H9 (cell line): ENCODE results near the gene SSTR4. TPM values are rescaled to one million over a fixed set of nuclear protein-coding genes. Genes with fewer than 3 reads are reported as not detected.

Experiments used
- DNase-seq: peaks from one replicate; pipeline ENCODE4 v3.0.0-alpha.2; 2017
- H2AFZ ChIP-seq: one replicate; pipeline ENCODE4 v1.6.1; 2013; ENCODE audit warnings: mild to moderate bottlenecking, low read length, control low read depth, moderate library complexity
- H2AK5ac ChIP-seq: 2 replicates; pipeline ENCODE4 v1.6.1; 2013; ENCODE audit warnings: low read length, control low read depth, mixed read lengths; ENCODE audit not compliant: insufficient read length
- H2BK120ac ChIP-seq: one replicate; pipeline ENCODE4 v1.6.1; 2013; ENCODE audit warnings: low read depth, mild to moderate bottlenecking, low read length, control low read depth, inconsistent platforms; ENCODE audit not compliant: poor library complexity, severe bottlenecking
- H2BK12ac ChIP-seq: 2 replicates; pipeline ENCODE4 v1.6.1; 2013; ENCODE audit warnings: low read length, control low read depth, mixed read lengths, low read depth; ENCODE audit not compliant: insufficient read length
- H2BK15ac ChIP-seq: 2 replicates; pipeline ENCODE4 v1.6.1; 2013; ENCODE audit warnings: low read depth, low read length, control low read depth
- H2BK20ac ChIP-seq: one replicate; pipeline ENCODE4 v1.6.1; 2013; ENCODE audit warnings: low read depth, mild to moderate bottlenecking, low read length, control low read depth, inconsistent platforms; ENCODE audit not compliant: poor library complexity, severe bottlenecking
- H2BK5ac ChIP-seq: 2 replicates; pipeline ENCODE4 v1.6.1; 2013; ENCODE audit warnings: low read length, control low read depth, mixed read lengths; ENCODE audit not compliant: insufficient read length
- H3K14ac ChIP-seq: 2 replicates; pipeline ENCODE4 v1.6.1; 2013; ENCODE audit warnings: low read length, control low read depth; ENCODE audit not compliant: insufficient read depth
- H3K18ac ChIP-seq: 2 replicates; pipeline ENCODE4 v1.6.1; 2013; ENCODE audit warnings: low read depth, mild to moderate bottlenecking, mixed read lengths, low read length, control low read depth; ENCODE audit not compliant: insufficient read length
- H3K23ac ChIP-seq: 2 replicates; pipeline ENCODE4 v1.6.1; 2013; ENCODE audit warnings: low read length, control low read depth, mixed read lengths, low read depth; ENCODE audit not compliant: insufficient read length
- H3K23me2 ChIP-seq: 2 replicates; pipeline ENCODE4 v1.6.1; 2013; ENCODE audit warnings: low read depth, mild to moderate bottlenecking, mixed read lengths, low read length, control low read depth; ENCODE audit not compliant: insufficient read length, poor library complexity, severe bottlenecking
- H3K27ac ChIP-seq: 2 replicates; pipeline ENCODE4 v1.5.1; 2013; ENCODE audit warnings: low read length, control low read depth, mixed read lengths, low read depth; ENCODE audit not compliant: insufficient read length
- H3K27me3 ChIP-seq: 2 replicates; pipeline ENCODE4 v1.6.1; 2013; ENCODE audit warnings: low read length, control low read depth, inconsistent platforms; ENCODE audit not compliant: insufficient read depth
- H3K4ac ChIP-seq: 2 replicates; pipeline ENCODE4 v1.6.1; 2013; ENCODE audit warnings: low read depth, mild to moderate bottlenecking, control low read depth, inconsistent platforms, low read length, moderate library complexity
- H3K4me1 ChIP-seq: 2 replicates; pipeline ENCODE4 v1.6.1; 2013; ENCODE audit warnings: low read length, control low read depth, inconsistent platforms; ENCODE audit not compliant: insufficient read depth
- H3K4me2 ChIP-seq: 2 replicates; pipeline ENCODE4 v1.6.1; 2013; ENCODE audit warnings: low read length, control low read depth, mixed read lengths; ENCODE audit not compliant: insufficient read length, insufficient read depth
- H3K56ac ChIP-seq: 2 replicates; pipeline ENCODE4 v1.6.1; 2013; ENCODE audit warnings: low read depth, mild to moderate bottlenecking, mixed read lengths, low read length, control low read depth; ENCODE audit not compliant: insufficient read length
- H3K79me1 ChIP-seq: 2 replicates; pipeline ENCODE4 v1.6.1; 2013; ENCODE audit warnings: low read depth, mild to moderate bottlenecking, moderate library complexity, low read length, control low read depth, inconsistent platforms; ENCODE audit not compliant: insufficient read depth, poor library complexity, severe bottlenecking
- H3K79me2 ChIP-seq: 2 replicates; pipeline ENCODE4 v1.6.1; 2013; ENCODE audit warnings: low read length, control low read depth, inconsistent platforms; ENCODE audit not compliant: insufficient read depth
- H3K9ac ChIP-seq: 2 replicates; pipeline ENCODE4 v1.6.1; 2013; ENCODE audit warnings: low read length, control low read depth, mixed read lengths; ENCODE audit not compliant: insufficient read length; ENCODE audit errors: extremely low read depth
- H3K9me3 ChIP-seq: one replicate; pipeline ENCODE4 v1.6.1; 2013; ENCODE audit warnings: low read depth, low read length, inconsistent platforms; ENCODE audit not compliant: control insufficient read depth
- H3T11ph ChIP-seq: one replicate; pipeline ENCODE4 v1.6.1; 2013; ENCODE audit warnings: mild to moderate bottlenecking, low read length, control low read depth, inconsistent platforms
- H4K20me1 ChIP-seq: one replicate; pipeline ENCODE4 v1.6.1; 2013; ENCODE audit not compliant: control insufficient read depth, insufficient read length, insufficient read depth
- H4K5ac ChIP-seq: 2 replicates; pipeline ENCODE4 v1.6.1; 2013; ENCODE audit warnings: low read depth, mild to moderate bottlenecking, mixed read lengths, low read length, control low read depth; ENCODE audit not compliant: insufficient read length
- H4K8ac ChIP-seq: replicated peaks from 2 replicates; pipeline ENCODE4 v1.6.1; 2013; ENCODE audit warnings: low read length, control low read depth, mixed read lengths, low read depth; ENCODE audit not compliant: insufficient read length
- H4K91ac ChIP-seq: 2 replicates; pipeline ENCODE4 v1.6.1; 2013; ENCODE audit warnings: low read depth, mild to moderate bottlenecking, moderate library complexity, mixed read lengths, low read length, control low read depth; ENCODE audit not compliant: insufficient read length
- H3K27ac Mint-ChIP-seq, 3 experiments: 2 replicates in 2 of 3; 3 replicates in 1 of 3; pipeline ENCODE4 v1.8.0; 2020 to 2021; ENCODE audit warnings: mixed read lengths in 3 of 3, mild to moderate bottlenecking in 1 of 3, moderate library complexity in 1 of 3
- H3K27me3 Mint-ChIP-seq: 2 replicates; pipeline ENCODE4 v1.8.0; 2021; ENCODE audit warnings: low read depth, mild to moderate bottlenecking, moderate library complexity, mixed read lengths
- H3K36me3 Mint-ChIP-seq, 3 experiments: 2 replicates in 2 of 3; 3 replicates in 1 of 3; pipeline ENCODE4 v1.8.0; 2020 to 2021; ENCODE audit warnings: low read depth in 3 of 3, mixed read lengths in 3 of 3; ENCODE audit not compliant: insufficient read depth in 1 of 3
- H3K4me1 Mint-ChIP-seq, 2 experiments: 2 replicates each; pipeline ENCODE4 v1.8.0; 2020; ENCODE audit warnings: mixed read lengths in 2 of 2
- H3K4me3 Mint-ChIP-seq, 2 experiments: 2 replicates in 1 of 2; 3 replicates in 1 of 2; pipeline ENCODE4 v1.8.0; 2020 to 2021; ENCODE audit warnings: mild to moderate bottlenecking in 2 of 2, mixed read lengths in 2 of 2, moderate library complexity in 1 of 2
- H3K9me3 Mint-ChIP-seq, 2 experiments: 2 replicates in 1 of 2; 3 replicates in 1 of 2; pipeline ENCODE4 v1.8.0; 2020; ENCODE audit warnings: mild to moderate bottlenecking in 2 of 2, mixed read lengths in 2 of 2, moderate library complexity in 1 of 2
- WGBS: extraction: QIAGEN DNeasy Blood & Tissue Kit; methylation state at CpG from one replicate; pipeline ENCODE4 v1.1.7; 2013; ENCODE audit warnings: missing lambda C conversion rate, low lambda C conversion rate, mixed read lengths; ENCODE audit not compliant: insufficient read length; ENCODE audit errors: extremely low coverage; 5-methylcytosine and 5-hydroxymethylcytosine counted together
- total RNA-seq: library from RNA; stranded (reverse); gene quantifications from 2 replicates; pipeline ENCODE4 v1.2.1, GENCODE V29; 2021
- TF ChIP-seq, protein P1 (sequence below): fragments of 200-600 bp; sonication (generic); conservative IDR thresholded peaks from 3 replicates; pipeline ENCODE4 v1.8.0; 2021; ENCODE audit warnings: antibody characterized with exemption, mild to moderate bottlenecking

SSTR4 gene
- total RNA-seq, 1 experiment from 2014 or later = not detected

GRCh38 chr20:23017516-23017915 lies 17.6 kb upstream of the SSTR4 start:
- no peak for DNase-seq
- no peak overlapping the region for H2BK15ac ChIP-seq
- H3K4ac ChIP-seq = no peak overlapping the region
- no CpG with 5 or more reads among the region's 2 CpGs for WGBS
- no peak overlapping the region for H3K27ac ChIP-seq
- H3K4me2 ChIP-seq = no peak overlapping the region
- H3K18ac ChIP-seq = no peak overlapping the region
- no peak overlapping the region for H2BK5ac ChIP-seq
- no peaks in the 10 kb centered on the region for H3K4me1 ChIP-seq
- Mint-ChIP-seq H3K4me1 (peaks cover 0 to 14% of the 10 kb centered on the region in 2 experiments; a peak in 1 of 4 replicates), H3K27ac (no peak overlapping the region), H3K36me3 (no peaks in the 10 kb centered on the region; a peak in 1 of 7 replicates), H3K27me3 (peaks cover 2% of the 10 kb centered on the region; the same call in 1 of the 2 replicates), H3K9me3 (no peaks in the 10 kb centered on the region), H3K4me3 (no peak overlapping the region)
- H3T11ph ChIP-seq = no peak overlapping the region
- no peaks in the 10 kb centered on the region for H3K79me1 ChIP-seq
- H2AK5ac ChIP-seq = no peak overlapping the region
- H3K56ac ChIP-seq = no peak overlapping the region
- no peaks in the 10 kb centered on the region for H3K27me3 ChIP-seq
- no peak overlapping the region for H3K9ac ChIP-seq
- no peak overlapping the region for H4K91ac ChIP-seq
- H2AFZ ChIP-seq = no peak overlapping the region
- TF ChIP-seq, protein P1, sequence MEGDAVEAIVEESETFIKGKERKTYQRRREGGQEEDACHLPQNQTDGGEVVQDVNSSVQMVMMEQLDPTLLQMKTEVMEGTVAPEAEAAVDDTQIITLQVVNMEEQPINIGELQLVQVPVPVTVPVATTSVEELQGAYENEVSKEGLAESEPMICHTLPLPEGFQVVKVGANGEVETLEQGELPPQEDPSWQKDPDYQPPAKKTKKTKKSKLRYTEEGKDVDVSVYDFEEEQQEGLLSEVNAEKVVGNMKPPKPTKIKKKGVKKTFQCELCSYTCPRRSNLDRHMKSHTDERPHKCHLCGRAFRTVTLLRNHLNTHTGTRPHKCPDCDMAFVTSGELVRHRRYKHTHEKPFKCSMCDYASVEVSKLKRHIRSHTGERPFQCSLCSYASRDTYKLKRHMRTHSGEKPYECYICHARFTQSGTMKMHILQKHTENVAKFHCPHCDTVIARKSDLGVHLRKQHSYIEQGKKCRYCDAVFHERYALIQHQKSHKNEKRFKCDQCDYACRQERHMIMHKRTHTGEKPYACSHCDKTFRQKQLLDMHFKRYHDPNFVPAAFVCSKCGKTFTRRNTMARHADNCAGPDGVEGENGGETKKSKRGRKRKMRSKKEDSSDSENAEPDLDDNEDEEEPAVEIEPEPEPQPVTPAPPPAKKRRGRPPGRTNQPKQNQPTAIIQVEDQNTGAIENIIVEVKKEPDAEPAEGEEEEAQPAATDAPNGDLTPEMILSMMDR = no peak
- no peaks in the 10 kb centered on the region for H3K23me2 ChIP-seq
- no peaks in the 10 kb centered on the region for H3K9me3 ChIP-seq
- H3K14ac ChIP-seq = no peak overlapping the region
- H2BK20ac ChIP-seq = no peak overlapping the region
- no peak overlapping the region for H2BK120ac ChIP-seq
- no peak overlapping the region for H2BK12ac ChIP-seq
- H3K23ac ChIP-seq = no peak overlapping the region
- H3K79me2 ChIP-seq = no peaks in the 10 kb centered on the region
- H4K8ac ChIP-seq = no peak overlapping the region
- no peaks in the 10 kb centered on the region for H4K20me1 ChIP-seq
- no peak overlapping the region for H4K5ac ChIP-seq
